ENCODE measurements around the gene OCRL. TPM values are rescaled to one million over a fixed set of nuclear protein-coding genes. Genes with fewer than 3 reads are reported as not detected.

OCRL gene
- total and polyA plus RNA-seq, 2 experiments from 2014 or later, result 3.9 to 16.5 TPM

GRCh38 chrX:129590596-129590995 is 50.5 kb downstream of the OCRL start:
- Mint-ChIP-seq H3K9me3 (no peaks in the 10 kb centered on the region), H3K27me3 (ENCODE audit: insufficient read depth, low read depth, poor library complexity) (peaks cover 4% of the 10 kb centered on the region), H3K36me3 (ENCODE audit: low read depth) (peaks cover 38% of the 10 kb centered on the region), H3K27ac (no peak overlapping the region), H3K4me3 (no peak overlapping the region), H3K4me1 (peaks cover 8% of the 10 kb centered on the region)
- no peak for DNase-seq (ENCODE audit: low spot score)
- no peak for ATAC-seq
- no peaks in the 10 kb centered on the region for H3K79me2 ChIP-seq (replicated peaks; ENCODE audit: insufficient read depth)
- no peak for TF ChIP-seq CREB1 (CRISPR knock-in tag; IDR thresholded peaks at IDR 0.05; ENCODE audit: low read depth)
- no peak for TF ChIP-seq JUNB (IDR thresholded peaks at IDR 0.05; ENCODE audit: unreplicated experiment)
- H3K27me3 ChIP-seq (ENCODE audit: insufficient read depth), result no peaks in the 10 kb centered on the region
- no peak overlapping the region for H2AFZ ChIP-seq
- H3F3A ChIP-seq (replicated peaks; ENCODE audit: low read depth), result no peaks in the 10 kb centered on the region
- no peak overlapping the region for H3K27ac ChIP-seq (ENCODE audit: low read depth)
- no peaks in the 10 kb centered on the region for H3K4me1 ChIP-seq (ENCODE audit: insufficient read depth)
- no peak overlapping the region for H3K4me3 ChIP-seq
- no peak overlapping the region for H3K4me2 ChIP-seq
- H3K36me3 ChIP-seq (ENCODE audit: insufficient read depth), result no peaks in the 10 kb centered on the region
- H3K9me2 ChIP-seq (ENCODE audit: insufficient read depth), result no peaks in the 10 kb centered on the region
- no peaks in the 10 kb centered on the region for H4K20me1 ChIP-seq (replicated peaks; ENCODE audit: insufficient read depth)

GRCh38 chrX:129593137-129593536 is 53.1 kb downstream of the OCRL start:
- H4K20me1 ChIP-seq (replicated peaks; ENCODE audit: insufficient read depth), result no peaks in the 10 kb centered on the region
- H3K4me1 ChIP-seq (ENCODE audit: insufficient read depth), result no peaks in the 10 kb centered on the region
- no peaks in the 10 kb centered on the region for H3F3A ChIP-seq (replicated peaks; ENCODE audit: low read depth)
- H3K79me2 ChIP-seq (replicated peaks; ENCODE audit: insufficient read depth), result no peaks in the 10 kb centered on the region
- Mint-ChIP-seq H3K27me3 (ENCODE audit: insufficient read depth, low read depth, poor library complexity) (peaks cover 4% of the 10 kb centered on the region), H3K36me3 (ENCODE audit: low read depth) (peaks cover 27% of the 10 kb centered on the region), H3K4me1 (peaks cover 11% of the 10 kb centered on the region), H3K9me3 (no peaks in the 10 kb centered on the region), H3K4me3 (no peak overlapping the region), H3K27ac (peak overlapping the region; percentile 86)
- no peak overlapping the region for H2AFZ ChIP-seq
- H3K4me3 ChIP-seq, result no peak overlapping the region
- no peak overlapping the region for H3K27ac ChIP-seq (ENCODE audit: low read depth)
- no peaks in the 10 kb centered on the region for H3K36me3 ChIP-seq (ENCODE audit: insufficient read depth)
- H3K27me3 ChIP-seq (ENCODE audit: insufficient read depth), result no peaks in the 10 kb centered on the region
- H3K4me2 ChIP-seq, result no peak overlapping the region
- no peak for TF ChIP-seq POLR2AphosphoS5 (IDR thresholded peaks at IDR 0.05; ENCODE audit: low read depth)
- TF ChIP-seq ZNF114 (CRISPR knock-in tag; IDR thresholded peaks at IDR 0.05), result no peak
- TF ChIP-seq REST (IDR thresholded peaks at IDR 0.05; ENCODE audit: unreplicated experiment), result no peak
- no peak for TF ChIP-seq CTCF (conservative IDR thresholded peaks at IDR 0.05; ENCODE audit: low read depth in 2 of 2)
- no peak for TF ChIP-seq ETS1 (IDR thresholded peaks at IDR 0.05)
- no peak for TF ChIP-seq EZH2phosphoT487 (IDR thresholded peaks at IDR 0.05; ENCODE audit: unreplicated experiment)
- ATAC-seq, result no peak
- no peak for DNase-seq (ENCODE audit: low spot score)
- H3K9me2 ChIP-seq (ENCODE audit: insufficient read depth), result no peaks in the 10 kb centered on the region
